ACC112 (cell line): ENCODE results near the gene NAALAD2.
"Not testable (repeated sequence)": the region's sequence is repeated elsewhere in the genome, so short reads cannot be mapped to it uniquely, and the experiment has no call there.

Source experiments
- H2AFZ ChIP-seq: fragments of 200-600 bp; sonication (generic); one replicate; pipeline ENCODE4 v1.6.0; 2017; ENCODE audit warnings: antibody characterized with exemption, low read length; ENCODE audit not compliant: unreplicated experiment
- H3K27ac ChIP-seq: fragments of 200-600 bp; sonication (generic); 2 replicates; pipeline ENCODE4 v1.5.1; 2014; ENCODE audit warnings: low read depth, mild to moderate bottlenecking, antibody characterized with exemption, low read length, moderate library complexity
- H3K27me3 ChIP-seq: fragments of 200-600 bp; sonication (generic); 2 replicates; pipeline ENCODE4 v1.6.1; 2014; ENCODE audit warnings: mild to moderate bottlenecking, antibody characterized with exemption, low read length, moderate library complexity, mixed read lengths; ENCODE audit not compliant: insufficient read depth
- H3K36me3 ChIP-seq: fragments of 200-600 bp; sonication (generic); 2 replicates; pipeline ENCODE4 v1.6.1; 2016; ENCODE audit warnings: mild to moderate bottlenecking, antibody characterized with exemption, low read length, moderate library complexity, mixed read lengths; ENCODE audit not compliant: insufficient read depth
- H3K4me1 ChIP-seq: fragments of 200-600 bp; sonication (generic); one replicate; pipeline ENCODE4 v1.6.1; 2016; ENCODE audit warnings: low read length, mixed read lengths; ENCODE audit not compliant: insufficient read depth, unreplicated experiment, control insufficient read depth
- H3K4me3 ChIP-seq: fragments of 200-600 bp; sonication (generic); 2 replicates; pipeline ENCODE4 v1.5.1; 2014; ENCODE audit warnings: mild to moderate bottlenecking, low read depth, low read length
- H3K79me2 ChIP-seq: fragments of 200-600 bp; sonication (generic); one replicate; pipeline ENCODE4 v1.6.0; 2016; ENCODE audit warnings: low read length; ENCODE audit not compliant: control insufficient read depth, unreplicated experiment, insufficient read depth

NAALAD2 gene

GRCh38 chr11:90189011-90189410 is 54.5 kb downstream of the NAALAD2 start:
- H3K4me1 ChIP-seq: no peaks in the 10 kb centered on the region
- no peaks in the 10 kb centered on the region for H3K36me3 ChIP-seq
- no peaks in the 10 kb centered on the region for H3K27me3 ChIP-seq
- H3K27ac ChIP-seq: no peak overlapping the region
- no peaks in the 10 kb centered on the region for H3K79me2 ChIP-seq
- no peak overlapping the region for H3K4me3 ChIP-seq
- no peak overlapping the region for H2AFZ ChIP-seq

- Histone ChIP-seq H3K27me3 (no peaks in the 10 kb centered on the region), H3K4me3 (no peak overlapping the region), H3K79me2 (no peaks in the 10 kb centered on the region), H3K27ac (no peak overlapping the region), H3K4me1 (no peaks in the 10 kb centered on the region), H3K36me3 (peaks cover 6% of the 10 kb centered on the region; the same call in 1 of the 2 replicates), H2AFZ (no peak overlapping the region)
Measured at GRCh38 chr11:90192869-90193582, 58.6 kb downstream of the NAALAD2 start.

- Histone ChIP-seq H2AFZ (no peak overlapping the region), H3K36me3 (peaks cover 16% of the 10 kb centered on the region), H3K27ac (no peak overlapping the region), H3K4me3 (no peak overlapping the region), H3K79me2 (no peaks in the 10 kb centered on the region), H3K4me1 (no peaks in the 10 kb centered on the region), H3K27me3 (no peaks in the 10 kb centered on the region)
Measured at GRCh38 chr11:90197377-90197776, 62.9 kb downstream of the NAALAD2 start.

GRCh38 chr11:90202342-90202741 is 67.9 kb downstream of the NAALAD2 start:
- peaks cover 21% of the 10 kb centered on the region for H3K36me3 ChIP-seq
- no peak overlapping the region for H3K4me3 ChIP-seq
- no peak overlapping the region for H2AFZ ChIP-seq
- no peak overlapping the region for H3K27ac ChIP-seq
- H3K79me2 ChIP-seq: no peaks in the 10 kb centered on the region
- H3K4me1 ChIP-seq: peaks cover 8% of the 10 kb centered on the region
- no peaks in the 10 kb centered on the region for H3K27me3 ChIP-seq

GRCh38 chr11:90204407-90204806 is 69.9 kb downstream of the NAALAD2 start:
- H3K4me1 ChIP-seq: peaks cover 8% of the 10 kb centered on the region
- H3K36me3 ChIP-seq: peaks cover 21% of the 10 kb centered on the region

GRCh38 chr11:90204832-90205646 is 70.6 kb downstream of the NAALAD2 start:
- peaks cover 21% of the 10 kb centered on the region for H3K36me3 ChIP-seq
- H3K27me3 ChIP-seq: no peaks in the 10 kb centered on the region
- peaks cover 8% of the 10 kb centered on the region for H3K4me1 ChIP-seq
- no peak overlapping the region for H3K27ac ChIP-seq
- no peaks in the 10 kb centered on the region for H3K79me2 ChIP-seq
- no peak overlapping the region for H3K4me3 ChIP-seq
- no peak overlapping the region for H2AFZ ChIP-seq

More at GRCh38 chr11:90204407-90204806, 69.9 kb downstream of the NAALAD2 start:
- H3K27ac ChIP-seq: no peak overlapping the region
- no peaks in the 10 kb centered on the region for H3K27me3 ChIP-seq
- no peak overlapping the region for H2AFZ ChIP-seq
- H3K79me2 ChIP-seq: no peaks in the 10 kb centered on the region
- H3K4me3 ChIP-seq: no peak overlapping the region

- H3K4me3 ChIP-seq, H3K27me3 ChIP-seq, H2AFZ ChIP-seq, H3K4me1 ChIP-seq, H3K36me3 ChIP-seq, H3K79me2 ChIP-seq, H3K27ac ChIP-seq: not testable (repeated sequence)
Measured at GRCh38 chr11:90207992-90208391, 73.5 kb downstream of the NAALAD2 start.

- peaks cover 7% of the 10 kb centered on the region for H3K79me2 ChIP-seq
- no peak overlapping the region for H3K4me3 ChIP-seq
- no peaks in the 10 kb centered on the region for H3K27me3 ChIP-seq
- H3K4me1 ChIP-seq: peaks cover 8% of the 10 kb centered on the region
- H3K27ac ChIP-seq: no peak overlapping the region
- no peak overlapping the region for H2AFZ ChIP-seq
- peaks cover 7% of the 10 kb centered on the region for H3K36me3 ChIP-seq
Measured at GRCh38 chr11:90208857-90209256, 74.4 kb downstream of the NAALAD2 start.

- H3K27ac ChIP-seq: no peak overlapping the region
- no peak overlapping the region for H2AFZ ChIP-seq
- no peaks in the 10 kb centered on the region for H3K4me1 ChIP-seq
- peaks cover 15% of the 10 kb centered on the region for H3K36me3 ChIP-seq
- H3K4me3 ChIP-seq: no peak overlapping the region
- H3K27me3 ChIP-seq: no peaks in the 10 kb centered on the region
- H3K79me2 ChIP-seq: peaks cover 44% of the 10 kb centered on the region
Measured at GRCh38 chr11:90213322-90213721, 78.9 kb downstream of the NAALAD2 start.

GRCh38 chr11:90216611-90217010 is 82.1 kb downstream of the NAALAD2 start:
- peaks cover 77% of the 10 kb centered on the region for H3K79me2 ChIP-seq
- no peak overlapping the region for H3K4me3 ChIP-seq
- H3K27me3 ChIP-seq: no peaks in the 10 kb centered on the region
- H3K36me3 ChIP-seq: peaks cover 15% of the 10 kb centered on the region
- H3K27ac ChIP-seq: no peak overlapping the region
- peaks cover 20% of the 10 kb centered on the region for H3K4me1 ChIP-seq
- H2AFZ ChIP-seq: no peak overlapping the region

- no peak overlapping the region for H3K27ac ChIP-seq
- H3K27me3 ChIP-seq: no peaks in the 10 kb centered on the region
- H3K79me2 ChIP-seq: peaks cover 85% of the 10 kb centered on the region
- H3K4me3 ChIP-seq: no peak overlapping the region
- peaks cover 10% of the 10 kb centered on the region for H3K36me3 ChIP-seq
- peaks cover 20% of the 10 kb centered on the region for H3K4me1 ChIP-seq
- no peak overlapping the region for H2AFZ ChIP-seq
Measured at GRCh38 chr11:90218606-90219005, 84.1 kb downstream of the NAALAD2 start.
